ENCODE measurements around the gene PLEKHA7. TPM values are rescaled to one million over a fixed set of nuclear protein-coding genes. Genes with fewer than 3 reads are reported as not detected.

PLEKHA7 gene
- total RNA-seq, 1 experiment from 2014 or later = 7.2 TPM

DNA sequence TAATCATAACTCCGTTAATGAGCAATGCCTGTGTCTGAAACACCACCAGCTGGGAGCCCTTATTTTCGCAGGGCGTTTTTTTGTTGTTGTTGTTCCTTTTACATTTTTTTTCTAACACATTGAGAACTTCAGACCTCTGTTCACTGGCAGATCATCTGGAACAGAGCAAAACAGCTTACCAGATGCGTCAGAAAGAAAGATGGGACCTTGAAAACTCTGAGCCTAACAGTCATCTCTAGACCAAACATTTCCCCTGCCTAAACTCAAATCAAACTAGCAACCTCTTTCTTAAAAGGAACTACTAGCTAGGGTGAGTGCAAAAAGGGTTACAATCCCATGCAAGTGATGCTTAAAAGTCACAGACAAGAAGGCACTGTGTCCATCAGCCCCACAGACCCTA lies 93.2 kb downstream of the PLEKHA7 start:
- POLR2A ChIA-PET = no interaction called here
- Histone ChIP-seq H3K79me2 (ENCODE audit: insufficient read depth, low read length) (no peaks in the 10 kb centered on the region), H3K27me3 (ENCODE audit: insufficient read depth, low read length) (no peaks in the 10 kb centered on the region), H3K4me2 (ENCODE audit: low read length) (no peak overlapping the region), H3K27ac (ENCODE audit: low read depth, low read length) (no peak overlapping the region), H2AFZ (ENCODE audit: low read depth, low read length, poor library complexity, severe bottlenecking) (no peak overlapping the region), H3K36me3 (ENCODE audit: control insufficient read depth in 1 of 2, insufficient read depth in 2 of 2, low read length in 2 of 2) (no peaks in the 10 kb centered on the region), H3K4me1 (ENCODE audit: control insufficient read depth in 1 of 2, insufficient read depth in 2 of 2, low read length in 2 of 2) (peaks cover 47 to 66% of the 10 kb centered on the region in 2 experiments), H3K9me2 (ENCODE audit: insufficient read depth) (no peaks in the 10 kb centered on the region), H3K4me3 (replicated peaks in 1 of 2; ENCODE audit: low read depth in 1 of 2, low read length in 2 of 2) (no peak overlapping the region), H3K9ac (ENCODE audit: low read length) (no peak overlapping the region), H4K20me1 (ENCODE audit: insufficient read depth) (no peaks in the 10 kb centered on the region), H3K9me3 (ENCODE audit: control insufficient read depth in 1 of 2, insufficient read depth in 1 of 2, low read depth in 1 of 2, low read length in 2 of 2) (no peaks in the 10 kb centered on the region)
- CTCF ChIA-PET = interaction anchor here (1.0 kb wide), 1 partner anchor 15 kb away, joined by 6 read pairs; no protein-coding TSS in a partner anchor
- DNase-seq (ENCODE audit: low read depth, low spot score) (no peak), ATAC-seq (no peak)
- RAD21 ChIA-PET (ENCODE audit: low non-redundant PET in 1 of 2, low total read pairs in 2 of 2, uncharacterized antibody in 2 of 2, unreplicated experiment in 2 of 2) = no interaction called here
- intact Hi-C loops (cut with micrococcal nuclease) = no loop called here
- BruUV-seq (replicated peaks) = no TSS peak
- TF ChIP-seq FOSL1 (IDR thresholded peaks at IDR 0.05; ENCODE audit: low read depth) = no peak
- TF ChIP-seq, protein P1, sequence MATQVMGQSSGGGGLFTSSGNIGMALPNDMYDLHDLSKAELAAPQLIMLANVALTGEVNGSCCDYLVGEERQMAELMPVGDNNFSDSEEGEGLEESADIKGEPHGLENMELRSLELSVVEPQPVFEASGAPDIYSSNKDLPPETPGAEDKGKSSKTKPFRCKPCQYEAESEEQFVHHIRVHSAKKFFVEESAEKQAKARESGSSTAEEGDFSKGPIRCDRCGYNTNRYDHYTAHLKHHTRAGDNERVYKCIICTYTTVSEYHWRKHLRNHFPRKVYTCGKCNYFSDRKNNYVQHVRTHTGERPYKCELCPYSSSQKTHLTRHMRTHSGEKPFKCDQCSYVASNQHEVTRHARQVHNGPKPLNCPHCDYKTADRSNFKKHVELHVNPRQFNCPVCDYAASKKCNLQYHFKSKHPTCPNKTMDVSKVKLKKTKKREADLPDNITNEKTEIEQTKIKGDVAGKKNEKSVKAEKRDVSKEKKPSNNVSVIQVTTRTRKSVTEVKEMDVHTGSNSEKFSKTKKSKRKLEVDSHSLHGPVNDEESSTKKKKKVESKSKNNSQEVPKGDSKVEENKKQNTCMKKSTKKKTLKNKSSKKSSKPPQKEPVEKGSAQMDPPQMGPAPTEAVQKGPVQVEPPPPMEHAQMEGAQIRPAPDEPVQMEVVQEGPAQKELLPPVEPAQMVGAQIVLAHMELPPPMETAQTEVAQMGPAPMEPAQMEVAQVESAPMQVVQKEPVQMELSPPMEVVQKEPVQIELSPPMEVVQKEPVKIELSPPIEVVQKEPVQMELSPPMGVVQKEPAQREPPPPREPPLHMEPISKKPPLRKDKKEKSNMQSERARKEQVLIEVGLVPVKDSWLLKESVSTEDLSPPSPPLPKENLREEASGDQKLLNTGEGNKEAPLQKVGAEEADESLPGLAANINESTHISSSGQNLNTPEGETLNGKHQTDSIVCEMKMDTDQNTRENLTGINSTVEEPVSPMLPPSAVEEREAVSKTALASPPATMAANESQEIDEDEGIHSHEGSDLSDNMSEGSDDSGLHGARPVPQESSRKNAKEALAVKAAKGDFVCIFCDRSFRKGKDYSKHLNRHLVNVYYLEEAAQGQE (IDR thresholded peaks at IDR 0.05; ENCODE audit: low read depth) = no peak
- no peak for TF ChIP-seq EZH2 (IDR thresholded peaks at IDR 0.05)

DNA sequence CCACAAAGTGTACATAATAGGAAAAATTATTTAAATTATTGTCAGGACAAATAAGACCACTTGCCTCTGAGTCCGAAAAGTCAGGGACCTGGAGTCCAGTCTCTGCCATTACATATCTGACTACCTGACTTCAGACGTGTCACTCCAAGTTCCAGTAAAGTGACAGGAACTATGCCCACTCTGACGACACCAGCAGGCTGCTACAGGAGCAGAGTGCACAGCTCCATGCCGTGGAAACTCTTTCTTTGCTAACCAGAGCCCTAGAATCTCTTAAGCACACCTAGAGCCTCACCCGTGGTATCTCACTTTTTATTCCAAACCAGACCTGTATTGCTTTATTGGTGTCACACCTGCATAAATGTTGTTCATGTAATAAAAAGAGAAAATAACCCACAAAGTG lies 93.7 kb downstream of the PLEKHA7 start:
- Histone ChIP-seq H3K36me3 (ENCODE audit: control insufficient read depth in 1 of 2, insufficient read depth in 2 of 2, low read length in 2 of 2) (no peaks in the 10 kb centered on the region), H3K27me3 (ENCODE audit: insufficient read depth, low read length) (no peaks in the 10 kb centered on the region), H3K4me2 (ENCODE audit: low read length) (no peak overlapping the region), H3K9me2 (ENCODE audit: insufficient read depth) (no peaks in the 10 kb centered on the region), H3K4me1 (ENCODE audit: control insufficient read depth in 1 of 2, insufficient read depth in 2 of 2, low read length in 2 of 2) (peaks cover 44 to 61% of the 10 kb centered on the region in 2 experiments), H3K27ac (ENCODE audit: low read depth, low read length) (no peak overlapping the region), H4K20me1 (ENCODE audit: insufficient read depth) (no peaks in the 10 kb centered on the region), H3K9ac (ENCODE audit: low read length) (no peak overlapping the region), H3K4me3 (replicated peaks in 1 of 2; ENCODE audit: low read depth in 1 of 2, low read length in 2 of 2) (no peak overlapping the region), H3K79me2 (ENCODE audit: insufficient read depth, low read length) (no peaks in the 10 kb centered on the region), H3K9me3 (ENCODE audit: control insufficient read depth in 1 of 2, insufficient read depth in 1 of 2, low read depth in 1 of 2, low read length in 2 of 2) (no peaks in the 10 kb centered on the region), H2AFZ (ENCODE audit: low read depth, low read length, poor library complexity, severe bottlenecking) (no peak overlapping the region)
- DNase-seq (ENCODE audit: low read depth, low spot score) (no peak), ATAC-seq (no peak)
- intact Hi-C loops (cut with micrococcal nuclease) = no loop called here
- BruUV-seq (replicated peaks) = no TSS peak
- CTCF ChIA-PET = no interaction called here
- RAD21 ChIA-PET (ENCODE audit: low non-redundant PET in 1 of 2, low total read pairs in 2 of 2, uncharacterized antibody in 2 of 2, unreplicated experiment in 2 of 2) = no interaction called here
- POLR2A ChIA-PET = no interaction called here
- TF ChIP-seq, protein P2, sequence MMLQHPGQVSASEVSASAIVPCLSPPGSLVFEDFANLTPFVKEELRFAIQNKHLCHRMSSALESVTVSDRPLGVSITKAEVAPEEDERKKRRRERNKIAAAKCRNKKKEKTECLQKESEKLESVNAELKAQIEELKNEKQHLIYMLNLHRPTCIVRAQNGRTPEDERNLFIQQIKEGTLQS (IDR thresholded peaks at IDR 0.05) = no peak
- TF ChIP-seq SIN3A (IDR thresholded peaks at IDR 0.05; ENCODE audit: low read depth) (no peak), ZFX (IDR thresholded peaks at IDR 0.05) (no peak), ELF1 (IDR thresholded peaks at IDR 0.05; ENCODE audit: borderline replicate concordance, low read depth) (no peak), JUND (IDR thresholded peaks at IDR 0.05) (no peak), FOSL1 (IDR thresholded peaks at IDR 0.05; ENCODE audit: low read depth) (no peak), ZNF274 (IDR thresholded peaks at IDR 0.05; ENCODE audit: low read depth, low read length) (no peak), POLR2AphosphoS5 (IDR thresholded peaks at IDR 0.05; ENCODE audit: low read depth, low read length) (no peak), CBX3 (IDR thresholded peaks at IDR 0.05; ENCODE audit: low read depth) (no peak), EGR1 (IDR thresholded peaks at IDR 0.05; ENCODE audit: low read depth) (no peak), CEBPB (IDR thresholded peaks at IDR 0.05; ENCODE audit: low read depth) (no peak), RAD21 (IDR thresholded peaks at IDR 0.05; ENCODE audit: low read depth) (no peak)
- TF ChIP-seq, protein P3, sequence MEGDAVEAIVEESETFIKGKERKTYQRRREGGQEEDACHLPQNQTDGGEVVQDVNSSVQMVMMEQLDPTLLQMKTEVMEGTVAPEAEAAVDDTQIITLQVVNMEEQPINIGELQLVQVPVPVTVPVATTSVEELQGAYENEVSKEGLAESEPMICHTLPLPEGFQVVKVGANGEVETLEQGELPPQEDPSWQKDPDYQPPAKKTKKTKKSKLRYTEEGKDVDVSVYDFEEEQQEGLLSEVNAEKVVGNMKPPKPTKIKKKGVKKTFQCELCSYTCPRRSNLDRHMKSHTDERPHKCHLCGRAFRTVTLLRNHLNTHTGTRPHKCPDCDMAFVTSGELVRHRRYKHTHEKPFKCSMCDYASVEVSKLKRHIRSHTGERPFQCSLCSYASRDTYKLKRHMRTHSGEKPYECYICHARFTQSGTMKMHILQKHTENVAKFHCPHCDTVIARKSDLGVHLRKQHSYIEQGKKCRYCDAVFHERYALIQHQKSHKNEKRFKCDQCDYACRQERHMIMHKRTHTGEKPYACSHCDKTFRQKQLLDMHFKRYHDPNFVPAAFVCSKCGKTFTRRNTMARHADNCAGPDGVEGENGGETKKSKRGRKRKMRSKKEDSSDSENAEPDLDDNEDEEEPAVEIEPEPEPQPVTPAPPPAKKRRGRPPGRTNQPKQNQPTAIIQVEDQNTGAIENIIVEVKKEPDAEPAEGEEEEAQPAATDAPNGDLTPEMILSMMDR (IDR thresholded peaks at IDR 0.05 in 2 of 3, conservative IDR thresholded peaks at IDR 0.05 in 1 of 3; ENCODE audit: borderline replicate concordance in 1 of 3, insufficient read depth in 1 of 3, low read depth in 2 of 3, low read length in 2 of 3) = no peak
